ENCODE data around the gene CCDC170. TPM values are rescaled to one million over a fixed set of nuclear protein-coding genes. Genes with fewer than 3 reads are reported as not detected.

The CCDC170 gene
- total RNA-seq, 1 donor from 2014 or later: not detected

- no peak for DNase-seq (ENCODE audit: low read depth)
- Histone ChIP-seq H3K36me3 (ENCODE audit: control insufficient read depth, insufficient read depth, low read length) (no peaks in the 10 kb centered on the region), H3K4me3 (ENCODE audit: low read depth, low read length) (no peak overlapping the region), H3K27me3 (ENCODE audit: control insufficient read depth, insufficient read depth, low read length) (no peaks in the 10 kb centered on the region)
- TF ChIP-seq CTCF (IDR thresholded peaks at IDR 0.05; ENCODE audit: insufficient read depth, low read length, poor library complexity, severe bottlenecking): no peak
These were observed 158.5 kb downstream of the CCDC170 start for GRCh38 chr6:151652325-151652724.

- H3K4me3 ChIP-seq (ENCODE audit: low read depth, low read length): no peak overlapping the region
- TF ChIP-seq CTCF (IDR thresholded peaks at IDR 0.05; ENCODE audit: insufficient read depth, low read length, poor library complexity, severe bottlenecking): no peak
- H3K27me3 ChIP-seq (ENCODE audit: control insufficient read depth, insufficient read depth, low read length): no peaks in the 10 kb centered on the region
- H3K36me3 ChIP-seq (ENCODE audit: control insufficient read depth, insufficient read depth, low read length): no peaks in the 10 kb centered on the region
- DNase-seq (ENCODE audit: low read depth): no peak
These were observed 161.3 kb downstream of the CCDC170 start for GRCh38 chr6:151655099-151655498.

GRCh38 chr6:151656392-151656791 lies 162.6 kb downstream of the CCDC170 start:
- Histone ChIP-seq H3K27me3 (ENCODE audit: control insufficient read depth, insufficient read depth, low read length) (no peaks in the 10 kb centered on the region), H3K4me3 (ENCODE audit: low read depth, low read length) (no peak overlapping the region), H3K36me3 (ENCODE audit: control insufficient read depth, insufficient read depth, low read length) (no peaks in the 10 kb centered on the region)
- no peak for TF ChIP-seq CTCF (IDR thresholded peaks at IDR 0.05; ENCODE audit: insufficient read depth, low read length, poor library complexity, severe bottlenecking)
- no peak for DNase-seq (ENCODE audit: low read depth)

- Histone ChIP-seq H3K4me3 (ENCODE audit: low read depth, low read length) (no peak overlapping the region), H3K36me3 (ENCODE audit: control insufficient read depth, insufficient read depth, low read length) (no peaks in the 10 kb centered on the region), H3K27me3 (ENCODE audit: control insufficient read depth, insufficient read depth, low read length) (no peaks in the 10 kb centered on the region)
- TF ChIP-seq CTCF (IDR thresholded peaks at IDR 0.05; ENCODE audit: insufficient read depth, low read length, poor library complexity, severe bottlenecking): no peak
- DNase-seq (ENCODE audit: low read depth): no peak
These were observed 164.3 kb downstream of the CCDC170 start for GRCh38 chr6:151658091-151658490.

- no peak for TF ChIP-seq CTCF (IDR thresholded peaks at IDR 0.05; ENCODE audit: insufficient read depth, low read length, poor library complexity, severe bottlenecking)
- no peak for DNase-seq (ENCODE audit: low read depth)
These were observed 165.4 kb downstream of the CCDC170 start for GRCh38 chr6:151659212-151659611.

DNA sequence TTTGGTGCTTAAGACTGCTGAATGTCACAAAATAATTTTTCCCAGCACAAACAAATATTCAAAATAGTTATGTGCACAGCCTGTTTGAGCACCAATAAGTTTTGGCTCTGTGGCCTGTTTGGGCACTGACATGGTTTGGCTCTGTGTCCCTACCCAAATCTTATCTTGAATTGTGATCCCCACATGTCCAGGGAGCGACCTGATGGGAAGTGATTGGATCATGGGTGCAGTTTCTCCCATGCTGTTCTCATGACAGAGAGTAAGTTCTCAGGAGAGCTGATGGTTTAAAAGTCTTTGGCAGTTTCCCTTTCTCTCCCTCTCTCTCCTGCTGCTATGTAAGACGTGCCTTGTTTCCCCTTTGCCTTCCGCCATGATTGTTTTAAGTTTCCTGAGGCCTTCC lies 167.7 kb downstream of the CCDC170 start:
- Histone ChIP-seq H3K36me3 (ENCODE audit: control insufficient read depth, insufficient read depth, low read length) (no peaks in the 10 kb centered on the region), H3K4me3 (ENCODE audit: low read depth, low read length) (no peak overlapping the region), H3K27me3 (ENCODE audit: control insufficient read depth, insufficient read depth, low read length) (no peaks in the 10 kb centered on the region)
- no peak for DNase-seq (ENCODE audit: low read depth)
- no peak for TF ChIP-seq CTCF (IDR thresholded peaks at IDR 0.05; ENCODE audit: insufficient read depth, low read length, poor library complexity, severe bottlenecking)

More at GRCh38 chr6:151659212-151659611, 165.4 kb downstream of the CCDC170 start:
- no peaks in the 10 kb centered on the region for H3K27me3 ChIP-seq (ENCODE audit: control insufficient read depth, insufficient read depth, low read length)
- H3K36me3 ChIP-seq (ENCODE audit: control insufficient read depth, insufficient read depth, low read length): no peaks in the 10 kb centered on the region
- no peak overlapping the region for H3K4me3 ChIP-seq (ENCODE audit: low read depth, low read length)
